ENCODE results near the gene COLQ. TPM values are rescaled to one million over a fixed set of nuclear protein-coding genes. Genes with fewer than 3 reads are reported as not detected.

Gene COLQ
- total RNA-seq, 4 donors from 2014 or later, result 0.53 to 13.2 (median 2.6) TPM

GRCh38 chr3:15430624-15431023, 90.9 kb downstream of the COLQ start:
- DNase-seq, result no peak
- H3K4me1 ChIP-seq, result peaks cover 0 to 32% (median 2%) of the 10 kb centered on the region in 4 donors
- H3K4me3 ChIP-seq, result no peak overlapping the region
- no peak overlapping the region for H3K27ac ChIP-seq
- TF ChIP-seq CTCF (IDR thresholded peaks at IDR 0.05), result no peak
- no peak for TF ChIP-seq POLR2A (IDR thresholded peaks at IDR 0.05)
- H3K9me3 ChIP-seq, result no peaks in the 10 kb centered on the region
- peaks cover 0 to 53% (median 0%) of the 10 kb centered on the region in 3 donors for H3K36me3 ChIP-seq
- H3K27me3 ChIP-seq, result no peaks in the 10 kb centered on the region

GRCh38 chr3:15429080-15429479, 92.4 kb downstream of the COLQ start:
- TF ChIP-seq POLR2A (IDR thresholded peaks at IDR 0.05) (no peak), CTCF (IDR thresholded peaks at IDR 0.05) (no peak)
- Histone ChIP-seq H3K27ac (no peak overlapping the region), H3K27me3 (no peaks in the 10 kb centered on the region), H3K36me3 (peaks cover 0 to 43% (median 0%) of the 10 kb centered on the region in 3 donors), H3K4me1 (peaks cover 0 to 32% (median 2%) of the 10 kb centered on the region in 4 donors), H3K4me3 (peak overlapping the region in 2 of 4 donors; percentile 83 to 95), H3K9me3 (no peaks in the 10 kb centered on the region)
- DNase-seq, result no peak

GRCh38 chr3:15428539-15428938, 93.0 kb downstream of the COLQ start:
- Histone ChIP-seq H3K4me3 (peak overlapping the region; percentile 73 to 95 (median 84)), H3K4me1 (peaks cover 0 to 32% (median 2%) of the 10 kb centered on the region in 4 donors), H3K36me3 (peaks cover 0 to 42% (median 0%) of the 10 kb centered on the region in 3 donors), H3K27me3 (no peaks in the 10 kb centered on the region), H3K9me3 (no peaks in the 10 kb centered on the region), H3K27ac (peak overlapping the region in 1 of 4 donors; percentile 78)
- no peak for DNase-seq
- TF ChIP-seq CTCF (IDR thresholded peaks at IDR 0.05), result no peak
- no peak for TF ChIP-seq POLR2A (IDR thresholded peaks at IDR 0.05)

GRCh38 chr3:15427981-15428380, 93.5 kb downstream of the COLQ start:
- Histone ChIP-seq H3K27me3 (no peaks in the 10 kb centered on the region), H3K4me1 (peaks cover 0 to 32% (median 2%) of the 10 kb centered on the region in 4 donors), H3K27ac (peak overlapping the region; percentile 78 to 81 (median 80)), H3K4me3 (peak overlapping the region; percentile 73 to 95 (median 84)), H3K9me3 (no peaks in the 10 kb centered on the region), H3K36me3 (peaks cover 0 to 42% (median 0%) of the 10 kb centered on the region in 3 donors)
- TF ChIP-seq CTCF (IDR thresholded peaks at IDR 0.05) (no peak), POLR2A (IDR thresholded peaks at IDR 0.05) (no peak)
- peak in 2 of 3 donors; percentile 50 to 54 for DNase-seq

GRCh38 chr3:15427182-15427880, 94.2 kb downstream of the COLQ start, which contains the start of the genes EAF1 and METTL6:
Gene EAF1 (plus strand): TSS chr3:15427598. CDS start chr3:15427780, 182 bp downstream.
Gene METTL6 (minus strand): TSS chr3:15427544. CDS start chr3:15426511, 1,033 bp downstream.
- Histone ChIP-seq H3K27me3 (no peaks in the 10 kb centered on the region), H3K36me3 (peaks cover 0 to 37% (median 0%) of the 10 kb centered on the region in 3 donors), H3K4me1 (peaks cover 0 to 32% (median 2%) of the 10 kb centered on the region in 4 donors), H3K27ac (peak within 1 kb of the TSS; percentile 78 to 81 (median 80)), H3K4me3 (peak within 1 kb of the TSS; percentile 73 to 95 (median 84)), H3K9me3 (no peaks in the 10 kb centered on the region)
- peak; percentile 85 to 94 (median 85) for DNase-seq
- TF ChIP-seq CTCF (IDR thresholded peaks at IDR 0.05) (peak in 2 of 6 experiments; percentile 18 to 35), POLR2A (IDR thresholded peaks at IDR 0.05) (peak in 1 of 2 donors; percentile 41)
